Activated CD4-positive, alpha-beta T cell treated with anti-CD3 and anti-CD28 coated beads, Interleukin-2, Interleukin-6, amounts not matched to agents 100 ng/mL and 50 ng/mL, durations not matched to agents 16 hours and 8 hours (primary cell): ENCODE data around the gene PICALM.

Source experiments
- DNase-seq: peaks from one replicate; pipeline ENCODE4 v3.0.0-alpha.2; 2020

The PICALM gene

DNA sequence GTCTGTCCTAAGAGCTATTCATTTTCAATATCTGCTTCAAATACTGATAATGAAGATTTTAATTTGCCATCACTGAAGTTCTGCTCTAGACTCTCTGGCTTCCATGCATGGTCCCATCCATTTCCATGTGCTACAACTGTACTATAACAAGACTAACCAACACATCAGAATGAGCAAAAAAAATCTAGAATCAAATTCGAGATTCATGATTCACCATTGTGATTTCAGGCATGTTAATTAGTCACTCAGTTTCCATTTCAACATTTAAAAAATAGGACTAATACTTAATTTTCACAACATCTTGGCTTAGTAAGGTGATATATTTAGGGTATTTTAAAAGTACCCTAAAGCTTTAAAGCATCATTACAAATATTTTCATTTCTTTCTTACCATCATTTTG, 22.8 kb downstream of the PICALM start:
- no peak for DNase-seq

DNA sequence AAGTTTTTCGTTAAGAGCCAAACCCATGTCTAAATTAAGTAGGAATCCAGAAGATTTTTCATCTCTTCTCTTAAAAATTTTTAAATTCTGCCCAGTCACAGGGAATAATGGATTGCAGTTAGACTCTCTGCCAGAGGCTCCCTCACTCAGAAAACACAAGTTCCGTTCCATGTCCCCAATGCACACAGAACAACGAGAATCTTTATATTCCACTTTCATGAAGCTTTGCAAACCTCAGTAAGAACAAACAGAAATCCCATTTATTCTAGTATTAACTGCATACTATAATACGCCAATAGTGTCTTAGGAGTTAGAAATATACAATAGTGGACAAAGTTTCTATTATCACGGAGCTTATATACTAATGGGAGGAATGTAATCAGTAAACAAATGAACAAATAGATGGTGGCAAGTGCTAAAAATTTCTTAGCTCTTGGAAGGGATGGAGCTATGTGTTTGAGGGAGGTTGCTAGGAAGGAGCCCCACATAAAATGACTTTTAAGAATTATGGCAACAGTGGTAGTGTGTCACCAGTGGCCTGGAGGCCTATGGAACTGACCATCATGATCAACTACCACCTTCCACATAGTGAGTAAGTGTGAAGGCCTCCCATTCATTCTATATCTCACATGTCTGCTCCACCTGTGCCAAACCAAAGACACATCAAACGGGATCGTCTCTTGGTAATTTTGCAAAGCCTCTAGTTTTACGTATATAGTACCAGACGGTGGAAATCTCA, 24.9 kb downstream of the PICALM start:
- no peak for DNase-seq

DNA sequence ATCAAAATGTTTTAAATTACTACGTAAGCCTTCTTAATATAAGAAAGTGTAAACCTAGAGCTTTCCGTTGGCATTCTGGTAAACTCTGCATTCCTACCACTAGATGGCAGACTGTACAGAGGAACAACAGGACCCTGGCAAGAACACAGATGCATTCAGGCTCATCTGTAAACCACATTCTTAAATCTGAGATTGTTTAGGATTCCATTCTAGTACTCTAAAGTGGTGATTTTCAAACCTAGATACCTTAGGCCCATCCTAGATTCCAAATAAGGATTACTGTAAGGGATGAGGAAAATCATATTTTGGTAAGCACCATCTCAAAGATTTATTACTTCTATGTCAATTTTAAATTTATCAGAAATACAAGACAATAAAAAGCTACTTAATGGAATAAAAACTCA, 26.9 kb downstream of the PICALM start:
- peak; percentile 86 for DNase-seq

DNA sequence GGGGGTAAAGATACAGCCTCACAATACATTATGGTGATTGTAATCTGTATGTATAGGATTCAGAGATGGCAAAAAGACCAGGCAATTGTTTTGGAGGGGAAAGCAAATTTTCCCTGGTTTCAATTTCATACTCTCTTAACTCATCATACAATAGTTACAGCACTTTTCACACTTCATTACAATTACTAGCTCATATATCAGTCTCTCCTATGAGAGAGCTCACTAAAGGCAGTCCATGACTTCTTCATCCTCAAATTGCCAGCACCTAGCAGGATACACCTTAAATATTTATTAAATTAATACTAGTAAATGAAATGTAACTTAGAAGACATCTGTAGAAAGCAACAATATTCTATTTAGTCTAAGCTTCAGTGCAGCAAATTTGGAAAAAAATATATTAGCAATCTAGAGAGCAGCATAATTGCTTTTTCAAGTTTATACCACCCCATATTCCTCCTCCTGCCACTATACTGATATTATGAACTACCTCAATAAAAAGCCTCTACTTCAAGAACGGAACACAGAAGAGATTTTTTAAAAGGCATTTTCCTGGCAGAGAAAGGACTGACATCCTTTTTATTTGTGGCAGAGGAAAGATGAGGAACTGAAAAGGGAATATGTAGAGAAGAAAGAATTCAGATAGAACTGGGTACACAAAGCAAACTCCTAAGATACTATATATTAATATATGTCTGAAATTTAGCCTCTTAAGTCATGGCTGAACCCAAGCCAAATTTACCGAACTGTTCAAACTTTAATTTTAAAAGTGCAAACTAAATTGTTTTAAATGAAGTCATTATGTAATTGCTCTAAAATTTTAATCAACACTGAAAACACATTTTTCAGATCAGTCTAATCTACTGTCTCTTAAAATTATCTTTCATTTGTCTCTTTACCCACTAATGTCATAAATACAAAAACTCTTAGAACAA, 27.7 kb downstream of the PICALM start:
- no peak for DNase-seq

DNA sequence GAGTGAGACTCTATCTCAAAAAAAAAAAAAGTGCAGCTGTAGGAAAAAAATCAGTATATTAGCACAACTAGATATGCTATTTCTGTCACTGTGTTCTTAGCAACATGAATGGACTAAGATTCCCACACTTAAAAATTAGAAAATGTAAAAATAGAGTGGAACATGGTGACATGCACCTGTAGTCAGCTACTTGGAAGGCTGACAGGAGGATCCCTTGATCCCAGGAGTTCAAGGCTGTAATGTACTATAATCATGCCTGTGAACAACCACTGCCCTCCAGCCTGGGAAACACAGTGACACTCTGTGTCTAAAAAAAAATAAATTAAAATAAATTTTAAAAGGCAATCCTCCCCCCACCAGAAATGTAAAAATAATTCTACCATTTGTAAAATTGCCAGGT, 29.8 kb downstream of the PICALM start:
- DNase-seq: no peak

DNA sequence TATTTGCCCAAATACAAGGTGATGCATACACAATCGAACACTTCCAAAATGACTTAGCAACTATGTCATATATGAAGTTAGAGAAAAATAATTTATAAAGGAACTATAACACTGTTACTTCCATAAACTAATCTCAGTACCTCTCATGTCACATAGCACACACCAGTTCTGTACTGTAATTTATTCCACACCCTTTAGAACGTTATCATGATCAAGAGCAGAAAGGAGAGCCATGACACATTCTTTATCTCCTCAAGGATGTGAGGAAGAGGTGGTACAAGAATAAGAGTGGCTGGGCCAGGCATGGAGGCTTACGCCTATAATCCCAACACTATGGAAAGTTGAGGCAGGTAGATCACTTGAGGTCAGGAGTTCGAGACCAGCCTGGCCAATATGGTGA, 31.1 kb downstream of the PICALM start:
- DNase-seq: no peak

DNA sequence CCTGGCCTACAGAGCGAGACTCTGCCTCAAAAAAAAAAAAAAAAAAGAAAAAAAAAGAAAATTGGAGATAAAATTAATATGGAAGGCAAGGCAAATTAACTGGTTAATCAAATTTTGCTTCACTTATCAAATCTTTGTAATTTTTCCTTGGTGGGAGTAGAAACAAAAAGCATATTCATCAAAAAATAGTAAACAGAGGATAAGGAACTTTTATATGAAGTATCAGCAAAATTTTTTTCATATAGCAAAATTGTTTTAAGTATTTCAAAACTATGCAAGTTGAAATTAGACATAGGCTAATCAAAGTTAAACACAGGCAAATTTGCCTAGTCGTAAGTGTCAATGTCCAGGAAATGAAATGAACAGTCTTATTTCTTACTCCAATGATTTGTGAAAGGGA, 33.0 kb downstream of the PICALM start:
- DNase-seq: no peak

DNA sequence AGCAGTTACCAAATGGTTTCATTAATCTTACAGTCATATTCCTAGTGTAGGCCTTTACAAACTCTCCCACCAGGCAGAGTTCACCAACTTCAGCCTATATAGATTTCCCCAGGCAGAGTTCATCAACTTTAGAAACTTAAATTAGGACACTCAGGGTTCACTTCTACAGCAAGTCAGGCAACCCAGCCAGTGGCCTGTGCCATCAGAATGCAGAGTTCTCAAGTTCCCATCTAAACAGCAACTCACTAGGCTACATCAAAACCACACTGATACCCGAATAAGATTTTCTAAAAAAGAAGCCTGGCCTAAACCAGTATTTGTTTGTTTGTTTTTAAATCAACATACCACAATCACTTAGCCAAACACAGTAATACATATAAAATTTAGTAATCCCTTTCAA, 33.7 kb downstream of the PICALM start:
- DNase-seq: no peak

DNA sequence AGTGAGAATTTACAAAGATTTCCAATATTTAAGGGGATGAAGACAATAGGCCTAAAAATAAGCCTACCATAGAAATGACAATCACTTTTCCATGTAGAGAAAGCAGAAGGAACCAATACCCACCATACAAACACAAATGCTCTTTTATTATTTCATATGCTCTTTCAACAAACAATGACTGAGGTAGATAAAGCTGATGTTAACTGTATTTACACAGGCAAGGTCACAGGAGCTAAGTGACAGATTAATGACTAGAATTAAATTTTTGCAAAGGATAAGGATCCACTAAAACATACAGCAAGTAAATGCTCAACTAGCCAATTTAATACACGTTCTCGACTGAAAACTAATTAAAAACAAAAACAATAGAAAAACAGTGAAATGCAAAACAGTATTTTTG, 34.2 kb downstream of the PICALM start:
- no peak for DNase-seq

DNA sequence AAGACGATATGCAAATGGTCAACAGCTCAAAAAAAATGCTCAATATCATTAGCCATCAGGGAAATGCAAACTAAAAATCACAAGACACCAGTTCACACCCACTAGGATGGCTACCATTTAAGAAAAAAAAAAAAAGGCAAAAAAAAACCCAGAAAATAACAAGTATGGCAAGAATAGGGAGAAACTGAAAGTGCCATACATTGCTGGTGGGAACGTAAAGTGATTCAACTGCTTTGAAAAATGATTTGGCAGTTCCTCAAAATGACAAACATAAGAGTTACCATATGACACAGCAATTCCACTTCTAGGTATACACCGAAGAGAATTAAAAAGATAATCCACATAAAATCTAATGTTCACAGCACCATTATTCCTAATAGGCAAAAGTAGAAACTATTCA, 47.5 kb downstream of the PICALM start:
- peak; percentile 75 for DNase-seq

DNA sequence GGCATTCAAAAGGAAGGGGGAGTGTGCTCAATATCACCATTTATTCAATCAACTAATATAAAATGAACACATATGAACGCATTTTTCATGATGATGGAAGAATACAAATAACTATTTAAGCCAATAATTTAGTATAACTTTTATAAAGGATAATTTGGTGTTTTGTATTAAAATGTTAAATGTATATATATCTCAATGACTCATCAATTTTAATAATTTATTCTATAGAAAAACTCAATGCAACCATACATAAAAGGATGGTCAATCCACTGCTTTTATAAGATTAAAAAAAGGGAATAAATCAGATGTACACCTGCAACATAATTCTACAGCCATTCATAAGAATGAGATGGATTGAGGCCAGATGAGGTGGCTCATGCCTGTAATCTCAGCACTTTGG, 50.6 kb downstream of the PICALM start:
- no peak for DNase-seq

DNA sequence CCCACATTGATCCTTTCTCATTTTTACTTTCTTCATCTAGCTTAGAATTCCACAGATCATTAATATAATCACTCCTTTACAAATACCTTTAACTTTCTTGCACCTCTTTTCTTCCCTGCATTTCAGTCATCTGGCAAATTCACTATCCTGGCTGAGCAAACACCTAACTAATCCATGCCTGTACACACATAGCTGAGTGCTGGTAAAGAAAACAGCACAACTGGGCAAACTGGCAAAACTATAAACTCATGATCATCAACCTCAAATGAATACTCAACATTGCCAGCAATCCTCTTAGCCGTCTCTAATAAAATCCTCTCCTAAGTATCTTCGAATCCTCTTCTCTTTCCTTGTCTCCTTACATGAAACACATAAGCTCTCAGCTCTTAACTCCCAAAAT, 52.4 kb downstream of the PICALM start:
- no peak for DNase-seq

DNA sequence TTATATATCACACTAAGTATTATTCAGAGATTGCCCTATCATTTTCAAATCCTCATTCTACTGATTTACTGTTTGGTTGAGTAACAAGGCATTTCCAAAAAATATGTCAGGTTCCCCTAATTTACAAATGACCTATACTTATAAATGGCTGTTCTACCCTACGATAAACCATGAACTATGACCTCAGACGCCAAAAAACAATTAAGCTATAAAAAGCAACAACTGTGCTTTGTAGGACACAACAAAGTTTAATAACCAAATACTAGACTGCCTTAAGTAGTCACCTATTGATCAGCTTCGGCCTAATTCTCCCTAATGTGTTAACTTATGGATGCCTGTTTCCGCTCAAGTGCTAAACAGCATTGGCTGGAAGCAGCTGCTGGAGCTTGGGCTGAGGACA, 53.2 kb downstream of the PICALM start:
- DNase-seq: no peak

DNA sequence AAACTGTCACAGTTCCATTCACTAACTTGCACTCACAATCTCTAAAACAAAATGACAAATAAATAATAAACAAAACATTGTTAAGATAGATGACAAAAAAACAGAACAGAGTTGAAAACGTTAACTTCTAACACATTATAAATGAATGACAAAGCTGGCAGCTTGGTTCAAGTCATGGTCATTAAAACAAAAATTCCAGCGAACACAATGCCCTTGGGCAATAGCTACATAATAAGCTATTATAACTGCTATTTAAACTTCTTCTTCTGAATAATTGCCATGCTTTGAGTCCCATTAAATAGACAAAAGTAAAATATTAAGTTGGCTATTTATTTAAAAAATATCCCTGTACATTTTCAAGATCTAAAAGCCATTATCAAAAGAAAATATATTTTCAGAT, 54.7 kb downstream of the PICALM start:
- DNase-seq: no peak

DNA sequence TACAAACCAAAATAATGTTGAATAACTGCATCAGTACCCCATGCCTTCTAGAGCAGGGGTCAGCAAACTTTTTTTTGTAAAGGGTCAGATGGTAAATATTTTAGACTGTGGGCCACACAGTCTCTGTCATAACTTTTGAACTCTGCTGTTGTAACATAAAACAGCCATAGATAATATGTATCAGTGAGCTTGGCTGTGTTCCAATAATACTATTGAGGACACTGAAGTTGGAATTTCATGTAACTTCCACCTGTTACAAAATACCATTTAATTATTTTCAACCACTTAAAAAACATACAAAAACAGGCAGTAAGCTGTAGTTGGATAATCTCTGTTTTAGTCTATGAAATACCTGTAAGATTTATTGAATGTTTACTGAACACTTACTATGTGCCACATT, 55.2 kb downstream of the PICALM start:
- DNase-seq: no peak

DNA sequence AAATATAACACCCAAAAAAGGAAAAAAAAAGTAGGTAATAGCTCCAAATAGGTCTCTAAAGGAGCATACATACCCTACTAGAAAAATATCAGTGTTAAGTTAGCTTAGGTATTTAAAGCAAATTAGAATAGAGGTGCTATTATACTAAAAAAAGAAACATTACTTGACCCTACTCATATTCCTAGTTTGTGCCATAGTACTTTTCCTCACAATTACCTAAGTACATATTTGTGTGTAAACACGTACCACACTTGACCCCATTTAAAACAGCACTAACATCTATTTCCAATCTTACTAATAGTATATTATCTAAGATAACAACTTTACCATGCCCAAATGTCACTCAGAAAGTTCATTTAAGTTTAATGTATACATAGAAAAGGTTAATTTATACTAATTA, 57.7 kb downstream of the PICALM start:
- no peak for DNase-seq

DNA sequence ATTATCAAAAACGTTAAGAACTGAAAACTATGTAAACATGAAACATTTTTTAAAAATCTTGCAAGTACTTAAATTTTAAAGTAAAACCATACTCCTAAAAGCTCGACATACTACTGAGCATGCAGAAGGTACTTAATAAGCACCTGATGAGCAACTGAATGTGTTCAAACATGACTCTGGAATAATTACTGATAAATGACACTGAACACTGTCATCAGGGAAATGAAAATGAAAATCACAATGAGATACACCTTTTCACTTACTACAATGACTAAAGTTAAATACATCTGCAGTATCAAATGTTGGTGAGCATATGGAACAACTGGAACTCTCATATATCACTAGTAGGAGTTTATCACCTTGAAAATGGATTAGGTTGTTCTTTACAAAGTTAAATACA, 65.2 kb downstream of the PICALM start:
- no peak for DNase-seq

DNA sequence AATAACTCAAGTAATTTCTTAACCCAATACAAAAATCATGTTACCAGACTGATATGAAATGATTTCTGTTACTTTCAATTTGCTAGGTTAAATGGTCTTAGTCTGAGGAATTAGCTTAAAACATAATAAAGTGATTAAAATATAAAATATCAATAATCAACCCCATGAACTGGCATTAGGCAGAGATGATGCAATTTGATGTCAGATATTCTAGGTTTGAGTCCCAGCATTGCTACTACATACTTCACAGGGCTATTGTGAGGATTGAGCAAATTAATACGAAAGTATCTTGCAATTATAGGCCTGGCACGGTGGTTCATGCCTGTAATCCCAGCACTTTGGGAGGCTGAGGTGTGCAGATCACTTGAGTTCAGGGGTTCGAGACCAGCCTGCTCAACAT, 66.5 kb downstream of the PICALM start:
- DNase-seq: no peak

DNA sequence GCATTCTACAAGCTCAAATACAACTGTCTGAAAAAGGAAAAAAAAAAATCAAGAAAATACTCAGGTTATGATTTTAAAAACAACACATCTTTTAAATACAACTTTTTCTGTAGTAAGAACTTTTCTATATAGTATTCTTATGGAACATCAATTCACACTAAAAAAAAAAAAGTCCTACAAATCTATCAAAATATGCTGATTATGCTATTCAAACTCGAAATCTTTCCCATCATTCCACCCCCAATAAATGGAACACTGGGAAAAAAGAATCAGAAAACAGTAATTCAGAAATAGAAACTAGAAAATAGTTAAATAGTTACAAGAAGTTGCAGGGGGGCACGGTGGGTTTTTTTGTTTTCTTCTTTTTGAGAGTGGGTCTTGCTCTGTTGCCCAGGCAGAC, 77.4 kb downstream of the PICALM start:
- no peak for DNase-seq

DNA sequence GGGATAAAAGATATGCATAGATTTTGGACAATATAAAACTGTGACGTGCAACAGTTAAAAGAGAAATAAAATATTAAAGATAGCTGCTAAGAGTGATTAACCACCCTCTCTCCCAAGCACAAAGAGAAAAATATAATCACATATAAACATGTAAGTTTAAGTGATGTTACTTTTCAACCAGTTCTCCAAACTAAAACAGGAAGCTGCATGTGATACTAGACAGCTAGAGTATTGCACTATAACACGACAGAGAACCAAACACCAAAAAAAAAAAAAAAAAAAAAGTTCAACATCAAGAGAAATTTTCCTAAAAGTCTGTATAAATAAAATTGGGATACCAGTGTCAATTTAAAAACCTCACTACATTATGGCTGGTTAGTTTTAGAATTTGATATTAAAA, 79.1 kb downstream of the PICALM start:
- DNase-seq: no peak

DNA sequence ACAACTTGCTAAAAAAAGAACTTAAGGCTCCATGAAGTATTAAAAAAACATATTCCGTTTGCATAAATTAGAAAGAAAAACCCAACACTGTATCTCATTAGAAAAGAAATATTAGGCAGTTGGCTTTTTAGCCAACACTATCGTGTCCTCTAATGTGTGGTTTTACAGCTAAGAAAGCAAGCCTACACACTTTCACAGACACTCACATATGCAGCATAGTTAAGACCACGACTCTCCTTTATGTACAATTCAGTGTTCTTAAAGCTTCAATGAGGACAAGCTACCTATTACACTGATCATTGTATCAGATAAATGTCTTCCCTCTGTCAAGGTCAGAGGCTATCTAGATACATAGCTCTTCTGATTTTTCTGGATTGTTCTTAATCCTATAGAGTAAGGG, 80.1 kb downstream of the PICALM start:
- DNase-seq: peak; percentile 10

DNA sequence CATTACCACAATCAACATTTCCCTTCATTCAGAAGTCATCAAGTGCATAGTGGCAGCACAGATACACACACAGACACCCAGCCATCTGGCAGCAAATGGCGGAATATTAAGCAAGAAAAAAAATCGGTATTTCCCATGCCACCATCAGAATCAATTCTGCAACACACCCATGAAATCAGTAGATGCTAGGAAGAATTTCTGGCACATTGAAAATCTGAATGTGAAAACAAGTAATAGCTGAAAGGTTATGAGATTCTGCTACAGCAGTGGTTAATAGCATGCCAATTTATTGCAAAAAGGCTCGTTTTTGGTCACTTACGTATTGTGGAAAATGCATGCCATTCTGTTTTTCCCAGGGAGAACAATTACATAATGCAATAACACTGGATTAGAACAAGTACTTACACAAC, 91.1 kb downstream of the PICALM start:
- DNase-seq: no peak

DNA sequence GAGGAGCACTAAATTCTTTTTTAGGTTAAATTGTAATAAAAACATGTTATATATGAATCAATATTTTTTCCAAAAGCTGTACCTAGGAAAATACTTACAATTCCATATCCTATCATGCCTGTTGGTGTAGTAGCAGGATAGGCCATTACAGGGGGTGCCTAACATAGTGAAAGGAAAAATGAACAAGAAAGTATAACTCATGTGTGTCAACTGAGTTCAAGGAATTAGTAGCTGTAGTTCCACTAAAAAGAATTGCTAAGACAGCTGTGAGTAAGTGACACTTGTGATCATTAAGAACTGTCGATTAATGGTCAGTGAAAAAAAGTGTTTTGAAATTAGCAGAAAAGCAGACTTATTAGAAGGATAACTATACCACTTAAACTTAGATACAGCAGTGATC, 92.4 kb downstream of the PICALM start:
- DNase-seq: peak; percentile 14

DNA sequence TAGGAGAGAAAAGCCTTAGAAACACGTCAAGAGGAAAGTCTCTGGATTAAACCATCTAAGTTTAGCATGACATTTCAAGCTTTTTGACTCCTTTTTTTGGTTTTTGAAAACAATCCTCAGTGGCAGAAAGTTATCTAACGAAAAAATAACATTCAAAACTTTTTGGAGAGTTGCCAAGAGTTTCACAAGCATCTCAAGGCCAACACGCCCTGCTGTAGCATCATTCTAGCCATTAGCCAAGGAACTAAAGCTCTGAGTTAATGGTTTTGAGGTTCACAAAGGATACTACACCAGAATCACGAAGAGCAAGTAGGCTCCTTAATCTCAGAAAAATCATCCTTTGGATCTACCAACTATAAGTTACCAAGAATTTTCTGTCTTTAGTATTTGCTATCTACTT, 94.8 kb downstream of the PICALM start:
- no peak for DNase-seq

DNA sequence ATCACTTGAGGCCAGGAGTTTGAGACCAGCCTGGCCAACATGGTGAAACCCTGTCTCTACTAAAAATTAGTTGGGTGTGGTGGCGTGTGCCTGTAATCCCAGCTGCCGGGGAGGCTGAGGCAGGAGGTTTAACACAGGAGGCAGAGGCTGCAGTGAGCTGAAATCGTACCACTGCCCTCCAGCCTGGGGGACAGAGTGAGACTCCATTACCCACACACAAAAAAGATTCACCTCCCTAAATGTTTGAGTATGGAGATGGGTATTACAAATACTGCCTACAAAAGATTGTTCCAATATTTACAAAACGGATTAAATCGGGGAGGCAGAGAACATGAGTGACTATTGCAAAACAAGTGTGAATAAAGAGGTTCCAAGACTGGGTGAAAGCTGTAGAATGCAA, 98.3 kb downstream of the PICALM start:
- DNase-seq: no peak
